ENCODE data around the gene TIMP1. TPM values are rescaled to one million over a fixed set of nuclear protein-coding genes. Genes with fewer than 3 reads are reported as not detected.

Gene TIMP1
- total RNA-seq, 1 donor from 2014 or later, result 241 TPM

DNA sequence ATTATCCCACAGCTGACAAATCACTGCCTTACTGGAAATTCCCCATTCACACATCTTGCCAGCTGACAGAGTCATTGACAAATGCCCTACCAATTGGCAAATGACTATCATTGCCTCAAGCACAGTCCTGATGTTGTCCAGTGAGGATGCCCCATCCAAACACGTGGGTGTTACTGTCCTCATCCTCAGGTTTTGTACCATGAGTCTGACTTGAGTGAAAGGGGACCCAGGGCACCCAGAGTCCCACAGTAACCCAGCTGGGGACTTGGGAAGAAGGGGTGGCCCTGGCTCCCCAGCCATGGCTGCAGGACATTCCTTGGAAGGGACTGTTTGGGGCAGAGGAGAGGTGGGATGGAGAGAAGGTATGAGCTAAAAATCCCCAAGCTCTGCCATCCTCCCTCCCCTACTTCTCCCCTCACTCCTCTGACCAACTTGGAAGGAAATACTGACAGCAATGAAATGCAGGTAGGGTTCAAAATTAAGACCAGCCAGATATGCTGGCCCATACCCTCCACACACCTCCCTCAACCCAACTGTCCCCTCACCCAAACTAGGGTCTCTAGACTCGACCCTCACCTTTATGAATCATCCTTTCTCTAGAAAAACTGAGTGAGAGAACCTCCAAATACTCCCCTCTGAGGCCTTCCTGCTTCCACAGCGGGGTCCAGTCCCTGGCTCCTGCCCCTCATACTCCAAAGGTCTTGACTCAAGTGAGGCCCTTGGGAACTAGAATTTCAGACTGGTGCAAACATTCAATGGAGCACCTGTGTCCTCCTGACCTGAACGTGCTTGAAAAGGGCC, 5.1 kb downstream of the TIMP1 start:
- TF ChIP-seq CTCF (conservative IDR thresholded peaks at IDR 0.05; ENCODE audit: low read depth, low read length), result no peak
- H3K4me3 ChIP-seq (ENCODE audit: low read depth, low read length), result no peak overlapping the region
- DNase-seq (ENCODE audit: low read depth), result peak; percentile 23

DNA sequence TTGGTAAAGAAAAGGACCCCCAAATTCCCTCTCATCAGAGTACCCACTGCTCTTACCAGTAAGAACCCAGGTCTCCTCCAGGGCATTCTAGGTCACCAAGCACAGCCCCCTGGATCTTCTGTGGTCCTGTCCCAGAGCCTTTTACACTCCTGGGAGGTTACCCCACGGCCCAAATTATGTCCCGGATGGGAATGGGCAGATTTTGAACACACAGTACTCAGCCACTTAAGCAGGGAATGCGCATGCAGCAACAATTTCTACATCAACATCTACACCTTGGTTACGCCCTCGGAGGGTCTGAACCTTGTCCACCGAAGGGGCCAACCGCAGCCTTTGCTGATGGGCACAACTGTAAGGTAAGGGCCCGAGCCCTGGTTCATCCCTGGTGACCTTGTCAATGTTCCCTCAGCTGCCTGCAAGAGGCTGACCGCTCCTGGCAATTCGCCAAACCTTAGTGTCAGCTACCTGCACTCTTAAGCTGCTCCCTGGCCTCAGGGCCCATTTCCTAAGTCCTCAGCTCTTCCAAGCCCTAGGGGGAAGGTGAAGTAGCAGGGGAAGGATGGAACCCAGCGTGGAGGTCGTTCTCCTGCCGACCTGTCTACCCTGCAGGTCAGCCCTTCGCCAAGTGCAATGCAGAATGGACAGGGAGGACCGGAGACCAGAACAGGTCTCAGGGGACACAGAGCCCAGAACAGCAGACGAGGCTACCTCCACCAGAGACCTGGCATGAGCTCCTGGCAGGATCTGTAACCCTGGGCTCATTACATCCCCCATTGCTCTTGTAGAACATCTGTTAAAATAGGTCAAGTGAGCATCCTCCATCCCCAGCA, 5.9 kb downstream of the TIMP1 start:
- no peak for TF ChIP-seq CTCF (conservative IDR thresholded peaks at IDR 0.05; ENCODE audit: low read depth, low read length)
- no peak overlapping the region for H3K4me3 ChIP-seq (ENCODE audit: low read depth, low read length)
- DNase-seq (ENCODE audit: low read depth), result no peak

DNA sequence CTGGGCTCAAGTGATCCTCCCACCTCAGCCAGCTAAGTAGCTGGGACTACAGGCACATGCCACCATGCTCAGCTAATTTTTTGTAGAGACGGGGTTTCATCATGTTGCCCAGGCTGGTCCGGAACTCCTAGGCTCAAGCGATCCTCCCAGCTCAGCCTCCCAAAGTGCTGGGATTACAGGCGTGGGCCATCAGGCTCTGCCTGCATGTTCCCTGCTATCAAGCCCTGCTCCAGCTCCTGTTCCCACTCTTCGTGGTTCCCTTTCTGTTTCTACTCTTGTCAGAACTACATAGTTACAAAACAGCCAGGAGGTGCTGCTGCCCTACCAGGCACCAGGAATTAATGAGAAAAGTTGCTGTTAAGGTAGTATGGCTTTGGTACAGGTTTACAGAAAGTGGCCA, 8.7 kb downstream of the TIMP1 start:
- no peak for TF ChIP-seq CTCF (conservative IDR thresholded peaks at IDR 0.05; ENCODE audit: low read depth, low read length)
- no peak overlapping the region for H3K4me3 ChIP-seq (ENCODE audit: low read depth, low read length)
- DNase-seq (ENCODE audit: low read depth), result no peak

GRCh38 chrX:47593522-47593921, 11.3 kb downstream of the TIMP1 start:
- no peak for TF ChIP-seq CTCF (conservative IDR thresholded peaks at IDR 0.05; ENCODE audit: low read depth, low read length)
- H3K4me3 ChIP-seq (ENCODE audit: low read depth, low read length), result no peak overlapping the region
- DNase-seq (ENCODE audit: low read depth), result no peak

- H3K4me3 ChIP-seq (ENCODE audit: low read depth, low read length), result no peak overlapping the region
- DNase-seq (ENCODE audit: low read depth), result no peak
- no peak for TF ChIP-seq CTCF (conservative IDR thresholded peaks at IDR 0.05; ENCODE audit: low read depth, low read length)
Observed at GRCh38 chrX:47595716-47596251, 13.5 kb downstream of the TIMP1 start.

- no peak overlapping the region for H3K4me3 ChIP-seq (ENCODE audit: low read depth, low read length)
- DNase-seq (ENCODE audit: low read depth), result no peak
- no peak for TF ChIP-seq CTCF (conservative IDR thresholded peaks at IDR 0.05; ENCODE audit: low read depth, low read length)
Observed at GRCh38 chrX:47596256-47596655, 14.0 kb downstream of the TIMP1 start.
